Sigmoid colon (tissue), 7 donors: ENCODE data around the gene FGF14. TPM values are rescaled to one million over a fixed set of nuclear protein-coding genes. Genes with fewer than 3 reads are reported as not detected.

Experiments
- DNase-seq: peaks from one replicate; pipeline ENCODE4 v3.0.0-alpha.2; 2019
- H3K27ac ChIP-seq, 4 donors: fragments of 200-600 bp; sonication (generic); one replicate each; pipeline ENCODE4 v1.5.1; 2016 to 2019; ENCODE audit warnings: mild to moderate bottlenecking in 1 of 4
- H3K27me3 ChIP-seq, 3 donors: fragments of 200-600 bp; sonication (generic); one replicate each; pipeline ENCODE4 v1.5.1; 2019; ENCODE audit warnings: mild to moderate bottlenecking in 1 of 3
- H3K36me3 ChIP-seq, 4 donors: fragments of 200-600 bp; sonication (generic); one replicate each; pipeline ENCODE4 v1.5.1; 2016 to 2019
- H3K4me1 ChIP-seq, 4 donors: fragments of 200-600 bp; sonication (generic); one replicate each; pipeline ENCODE4 v1.5.1; 2017 to 2019
- H3K4me3 ChIP-seq, 4 donors: fragments of 200-600 bp; sonication (generic); one replicate each; pipeline ENCODE4 v1.5.1; 2017 to 2019; ENCODE audit warnings: mild to moderate bottlenecking in 2 of 4, moderate library complexity in 1 of 4
- H3K9me3 ChIP-seq, 4 donors: fragments of 200-600 bp in 3 of 4; sonication (generic) in 3 of 4; one replicate each; pipeline versions ENCODE4 v1.5.1 to v1.6.1; 2013 to 2019
- CTCF ChIP-seq, 4 experiments: fragments of 450-650 bp in 3 of 4; fragments of 200-600 bp in 1 of 4; IDR thresholded peaks; one replicate each; pipeline ENCODE4 v1.5.1; 2016 to 2019; ENCODE audit warnings: antibody characterized with exemption in 4 of 4, mild to moderate bottlenecking in 3 of 4, moderate library complexity in 2 of 4
- EP300 ChIP-seq, 4 donors: sonication (generic); formaldehyde crosslinking; IDR thresholded peaks; one replicate each; pipeline ENCODE4 v1.6.1; 2017; ENCODE audit warnings: antibody characterized with exemption in 4 of 4
- POLR2A ChIP-seq, 2 donors: fragments of 450-650 bp; IDR thresholded peaks; one replicate each; pipeline ENCODE4 v1.6.1; 2016; ENCODE audit warnings: antibody characterized with exemption in 2 of 2, mild to moderate bottlenecking in 2 of 2, moderate library complexity in 2 of 2
- POLR2AphosphoS5 ChIP-seq, 4 donors: sonication (generic); formaldehyde crosslinking; IDR thresholded peaks; one replicate each; pipeline ENCODE4 v1.6.1; 2017; ENCODE audit warnings: antibody characterized with exemption in 4 of 4
- WGBS, 2 donors: extraction: QIAGEN DNeasy Blood & Tissue Kit; methylation state at CpG; one replicate each; pipeline ENCODE4 v1.1.7; 2013; 5-methylcytosine and 5-hydroxymethylcytosine counted together
- intact Hi-C: fragments of 100-400 bp; cut with DNase I; formaldehyde crosslinking; loops from one replicate; pipeline ENCODE4 v1.15.1; 2023
- polyA plus RNA-seq, 3 donors: library from polyadenylated mRNA; stranded (reverse); fragments of 200-250 nt; gene quantifications; one replicate each; pipeline ENCODE4 v1.2.3, GENCODE V29; 2013
- total RNA-seq, 4 donors: library from RNA; depleted of rRNA; stranded (reverse); fragments of >200 nt; gene quantifications; one replicate each; pipeline ENCODE4 v1.1.0, GENCODE V29; 2016
- donor health status: healthy with polysubstance abuse.
- donor health status: Bipolar disorder and iron deficiency.
- donor health status: healthy.

FGF14 gene
- total and polyA plus RNA-seq, 7 donors = under 0.01 to 1.6 (median 1.1) TPM

GRCh38 chr13:102132777-102133295 lies 269.0 kb downstream of the FGF14 start:
- TF ChIP-seq POLR2AphosphoS5 (IDR thresholded peaks at IDR 0.05) = no peak
- no peak for TF ChIP-seq POLR2A (IDR thresholded peaks at IDR 0.05)
- no peak for TF ChIP-seq CTCF (IDR thresholded peaks at IDR 0.05)
- TF ChIP-seq EP300 (IDR thresholded peaks at IDR 0.05) = no peak
- no peaks in the 10 kb centered on the region for H3K36me3 ChIP-seq
- no peak overlapping the region for H3K4me3 ChIP-seq
- no peaks in the 10 kb centered on the region for H3K27me3 ChIP-seq
- H3K9me3 ChIP-seq = no peaks in the 10 kb centered on the region
- no peak for DNase-seq
- WGBS, 2 donors = 74 to 89% methylated on average over 3 of the region's 3 CpGs
- intact Hi-C loops = no loop called here
- no peak overlapping the region for H3K27ac ChIP-seq
- no peaks in the 10 kb centered on the region for H3K4me1 ChIP-seq

- H3K27me3 ChIP-seq = no peaks in the 10 kb centered on the region
- no peaks in the 10 kb centered on the region for H3K36me3 ChIP-seq
- no peak for DNase-seq
- TF ChIP-seq POLR2A (IDR thresholded peaks at IDR 0.05) (no peak), CTCF (IDR thresholded peaks at IDR 0.05) (no peak), EP300 (IDR thresholded peaks at IDR 0.05) (no peak), POLR2AphosphoS5 (IDR thresholded peaks at IDR 0.05) (no peak)
- intact Hi-C loops = no loop called here
- no peaks in the 10 kb centered on the region for H3K4me1 ChIP-seq
- H3K9me3 ChIP-seq = no peaks in the 10 kb centered on the region
- H3K4me3 ChIP-seq = no peak overlapping the region
- WGBS, 2 donors = 86 to 90% methylated on average over 2 of the region's 2 CpGs
- no peak overlapping the region for H3K27ac ChIP-seq
Measured at GRCh38 chr13:102131246-102131645, 270.6 kb downstream of the FGF14 start.

- no peak overlapping the region for H3K27ac ChIP-seq
- H3K4me3 ChIP-seq = no peak overlapping the region
- intact Hi-C loops = no loop called here
- no peaks in the 10 kb centered on the region for H3K4me1 ChIP-seq
- H3K9me3 ChIP-seq = no peaks in the 10 kb centered on the region
- DNase-seq = no peak
- H3K36me3 ChIP-seq = no peaks in the 10 kb centered on the region
- TF ChIP-seq POLR2AphosphoS5 (IDR thresholded peaks at IDR 0.05) = no peak
- no peak for TF ChIP-seq CTCF (IDR thresholded peaks at IDR 0.05)
- TF ChIP-seq EP300 (IDR thresholded peaks at IDR 0.05) = no peak
- no peak for TF ChIP-seq POLR2A (IDR thresholded peaks at IDR 0.05)
- no peaks in the 10 kb centered on the region for H3K27me3 ChIP-seq
- 54 to 65% methylated on average over 4 of the region's 4 CpGs for WGBS, 2 donors
Measured at GRCh38 chr13:102128216-102128810, 273.5 kb downstream of the FGF14 start.

- TF ChIP-seq POLR2AphosphoS5 (IDR thresholded peaks at IDR 0.05) (no peak), EP300 (IDR thresholded peaks at IDR 0.05) (no peak), CTCF (IDR thresholded peaks at IDR 0.05) (no peak), POLR2A (IDR thresholded peaks at IDR 0.05) (no peak)
- 48 to 78% methylated on average over 1 of the region's 1 CpG for WGBS, 2 donors
- H3K27me3 ChIP-seq = no peaks in the 10 kb centered on the region
- no peak overlapping the region for H3K4me3 ChIP-seq
- H3K27ac ChIP-seq = no peak overlapping the region
- intact Hi-C loops = no loop called here
- no peaks in the 10 kb centered on the region for H3K4me1 ChIP-seq
- H3K36me3 ChIP-seq = no peaks in the 10 kb centered on the region
- DNase-seq = no peak
- H3K9me3 ChIP-seq = no peaks in the 10 kb centered on the region
Measured at GRCh38 chr13:102127153-102127552, 274.7 kb downstream of the FGF14 start.

- Histone ChIP-seq H3K36me3 (no peaks in the 10 kb centered on the region), H3K4me1 (no peaks in the 10 kb centered on the region), H3K27ac (no peak overlapping the region), H3K4me3 (no peak overlapping the region), H3K9me3 (no peaks in the 10 kb centered on the region), H3K27me3 (no peaks in the 10 kb centered on the region)
- DNase-seq = no peak
- intact Hi-C loops = no loop called here
- WGBS, 2 donors = 73 to 88% methylated on average over 4 of the region's 4 CpGs
- no peak for TF ChIP-seq POLR2A (IDR thresholded peaks at IDR 0.05)
- no peak for TF ChIP-seq POLR2AphosphoS5 (IDR thresholded peaks at IDR 0.05)
- no peak for TF ChIP-seq CTCF (IDR thresholded peaks at IDR 0.05)
- TF ChIP-seq EP300 (IDR thresholded peaks at IDR 0.05) = no peak
Measured at GRCh38 chr13:102122147-102122546, 279.7 kb downstream of the FGF14 start.
